Prostate gland (tissue), 2 donors: ENCODE data around the gene C16orf89. TPM values are rescaled to one million over a fixed set of nuclear protein-coding genes. Genes with fewer than 3 reads are reported as not detected.

Source experiments
- DNase-seq: peaks from one replicate; pipeline ENCODE4 v3.0.0-alpha.2; 2019; ENCODE audit warnings: low spot score
- H3K27ac ChIP-seq, 2 donors: fragments of 200-600 bp; sonication (generic); 2 replicates each; pipeline ENCODE4 v1.5.1; 2017 to 2019
- H3K27me3 ChIP-seq: fragments of 200-600 bp; sonication (generic); replicated peaks from 2 replicates; pipeline ENCODE4 v1.5.1; 2019; ENCODE audit not compliant: insufficient read depth
- H3K36me3 ChIP-seq, 2 donors: fragments of 200-600 bp; sonication (generic); 1 replicate in 1 of 2; 2 replicates in 1 of 2; pipeline versions ENCODE4 v1.5.1 to v1.8.1; 2017 to 2019
- H3K4me1 ChIP-seq: fragments of 200-600 bp; sonication (generic); replicated peaks from 2 replicates; pipeline ENCODE4 v1.5.1; 2019
- H3K4me3 ChIP-seq, 2 donors: fragments of 200-600 bp; sonication (generic); 2 replicates each; pipeline ENCODE4 v1.5.1; 2017 to 2019
- H3K9me3 ChIP-seq: fragments of 200-600 bp; sonication (generic); 2 replicates; pipeline ENCODE4 v1.5.1; 2017
- POLR2A ChIP-seq: fragments of 450-650 bp; IDR thresholded peaks from one replicate; pipeline ENCODE4 v1.6.1; 2016; ENCODE audit warnings: antibody characterized with exemption, mild to moderate bottlenecking
- POLR2AphosphoS5 ChIP-seq: sonication (generic); formaldehyde crosslinking; IDR thresholded peaks from one replicate; pipeline ENCODE4 v1.6.1; 2017; ENCODE audit warnings: antibody characterized with exemption
- WGBS: methylation state at CpG from one replicate; pipeline ENCODE4 v1.1.5; 2018; 5-methylcytosine and 5-hydroxymethylcytosine counted together
- intact Hi-C: fragments of 100-400 bp; cut with DNase I; formaldehyde crosslinking; loops from one replicate; pipeline ENCODE4 v1.14.2; 2022
- total RNA-seq, 2 donors: library from RNA; depleted of rRNA; stranded (reverse); fragments of >200 nt; gene quantifications; one replicate each; pipeline ENCODE4 v1.1.0, GENCODE V29; 2016
- TF ChIP-seq, protein P1 (sequence below), 4 experiments: fragments of 200-600 bp in 2 of 4; fragments of 450-650 bp in 2 of 4; sonication (generic) in 2 of 4; IDR thresholded peaks; 1 replicate in 3 of 4; 2 replicates in 1 of 4; pipeline ENCODE4 v1.5.1; 2016 to 2019; ENCODE audit warnings: antibody characterized with exemption in 4 of 4, mild to moderate bottlenecking in 2 of 4, moderate library complexity in 2 of 4

C16orf89 gene
- total RNA-seq, 2 donors from 2014 or later = 6.6 to 29.4 TPM

DNA sequence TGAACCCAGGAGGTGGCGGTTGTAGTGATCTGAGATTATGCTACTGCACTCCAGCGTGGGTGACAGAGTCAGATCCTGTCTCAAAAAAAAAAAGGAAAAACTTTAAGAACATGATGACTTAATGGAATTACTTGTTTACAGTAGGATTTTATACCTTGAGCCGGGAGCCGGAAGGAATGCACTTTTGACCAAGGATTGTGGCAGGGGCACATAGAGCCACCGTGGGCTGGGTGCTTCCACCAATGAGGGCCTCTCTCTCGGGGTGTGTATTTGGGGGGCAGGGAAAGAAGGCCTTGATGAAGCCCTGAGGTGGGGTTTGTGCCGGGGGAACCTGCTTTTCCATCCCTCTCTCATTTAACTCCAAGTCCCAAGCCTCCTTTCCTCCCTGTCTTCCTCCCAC is 25.3 kb downstream of the C16orf89 start:
- Histone ChIP-seq H3K36me3 (no peaks in the 10 kb centered on the region), H3K27ac (no peak overlapping the region), H3K4me3 (no peak overlapping the region), H3K27me3 (no peaks in the 10 kb centered on the region), H3K4me1 (no peaks in the 10 kb centered on the region), H3K9me3 (no peaks in the 10 kb centered on the region)
- intact Hi-C loops = no loop called here
- no peak for DNase-seq
- TF ChIP-seq POLR2AphosphoS5 (no peak), POLR2A (no peak)
- TF ChIP-seq, protein P1, sequence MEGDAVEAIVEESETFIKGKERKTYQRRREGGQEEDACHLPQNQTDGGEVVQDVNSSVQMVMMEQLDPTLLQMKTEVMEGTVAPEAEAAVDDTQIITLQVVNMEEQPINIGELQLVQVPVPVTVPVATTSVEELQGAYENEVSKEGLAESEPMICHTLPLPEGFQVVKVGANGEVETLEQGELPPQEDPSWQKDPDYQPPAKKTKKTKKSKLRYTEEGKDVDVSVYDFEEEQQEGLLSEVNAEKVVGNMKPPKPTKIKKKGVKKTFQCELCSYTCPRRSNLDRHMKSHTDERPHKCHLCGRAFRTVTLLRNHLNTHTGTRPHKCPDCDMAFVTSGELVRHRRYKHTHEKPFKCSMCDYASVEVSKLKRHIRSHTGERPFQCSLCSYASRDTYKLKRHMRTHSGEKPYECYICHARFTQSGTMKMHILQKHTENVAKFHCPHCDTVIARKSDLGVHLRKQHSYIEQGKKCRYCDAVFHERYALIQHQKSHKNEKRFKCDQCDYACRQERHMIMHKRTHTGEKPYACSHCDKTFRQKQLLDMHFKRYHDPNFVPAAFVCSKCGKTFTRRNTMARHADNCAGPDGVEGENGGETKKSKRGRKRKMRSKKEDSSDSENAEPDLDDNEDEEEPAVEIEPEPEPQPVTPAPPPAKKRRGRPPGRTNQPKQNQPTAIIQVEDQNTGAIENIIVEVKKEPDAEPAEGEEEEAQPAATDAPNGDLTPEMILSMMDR (IDR thresholded peaks at IDR 0.05) = no peak
- WGBS = 23% methylated on average over 7 of the region's 7 CpGs

DNA sequence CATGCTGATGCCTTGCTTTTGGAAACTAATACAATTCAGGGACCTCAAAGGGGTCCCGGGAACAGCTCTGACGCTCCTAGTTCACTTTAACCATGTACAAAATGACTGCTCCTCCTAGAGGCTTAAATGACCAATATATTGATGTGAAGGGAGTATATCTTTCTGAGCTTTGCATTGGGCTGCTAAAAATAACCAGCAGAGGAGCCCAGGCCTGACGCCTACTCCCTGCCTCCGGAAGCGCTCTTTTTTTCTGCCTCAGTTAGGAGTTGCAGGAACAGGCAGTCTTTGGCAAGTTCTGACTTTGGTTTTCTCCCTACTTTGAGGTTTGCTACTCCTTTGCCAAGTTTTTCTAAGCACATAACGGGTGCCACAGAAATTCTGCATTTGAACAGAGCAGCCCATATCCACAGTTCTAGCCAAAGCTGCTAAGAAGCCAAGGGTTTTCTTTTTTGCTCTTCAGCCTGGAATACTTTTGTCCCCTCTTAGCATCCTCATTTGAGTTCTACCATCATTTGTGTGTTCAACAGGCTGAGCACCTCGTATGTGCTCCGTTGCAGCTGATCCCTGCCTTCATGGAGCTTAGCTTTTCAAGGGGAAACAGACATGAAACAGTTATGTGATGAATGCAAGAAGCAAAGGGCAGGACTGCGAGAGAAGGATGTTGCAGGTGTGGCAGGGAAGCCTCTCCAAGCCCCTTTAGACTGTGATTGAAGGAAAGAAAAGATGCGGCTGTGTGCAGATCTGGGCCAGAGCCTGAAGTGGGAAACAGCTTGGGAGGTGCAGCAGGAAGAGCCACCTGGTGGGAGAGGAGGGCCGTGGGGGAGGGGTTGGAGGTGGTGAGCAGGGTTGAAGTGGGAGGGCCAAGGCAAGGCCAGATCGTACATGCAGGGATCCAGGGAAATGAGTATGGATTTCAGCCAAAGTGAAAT is 29.3 kb downstream of the C16orf89 start:
- intact Hi-C loops = no loop called here
- H3K4me3 ChIP-seq = no peak overlapping the region
- no peak for DNase-seq
- no peaks in the 10 kb centered on the region for H3K36me3 ChIP-seq
- no peak overlapping the region for H3K27ac ChIP-seq
- WGBS = 50% methylated on average over 12 of the region's 12 CpGs
- H3K9me3 ChIP-seq = no peaks in the 10 kb centered on the region
- H3K27me3 ChIP-seq = no peaks in the 10 kb centered on the region
- H3K4me1 ChIP-seq = peaks cover 4% of the 10 kb centered on the region
- TF ChIP-seq POLR2A (no peak), POLR2AphosphoS5 (no peak)
- TF ChIP-seq, protein P1 (IDR thresholded peaks at IDR 0.05) = no peak

DNA sequence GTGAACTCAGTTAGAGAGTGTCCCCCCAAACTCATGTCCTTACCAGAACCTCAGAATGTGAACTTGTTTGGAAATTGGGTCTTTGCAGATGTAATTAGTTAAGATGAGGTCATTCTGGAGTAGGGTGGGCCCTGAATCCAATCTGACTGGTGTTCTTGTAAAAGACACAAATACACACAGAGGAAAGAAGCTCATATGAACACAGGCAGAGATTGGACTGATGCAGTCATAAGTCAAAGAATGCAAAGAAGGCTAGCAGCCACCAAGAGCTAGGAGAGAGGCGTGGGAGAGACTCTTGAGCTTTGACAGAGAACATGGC is 29.9 kb downstream of the C16orf89 start:
- Histone ChIP-seq H3K4me1 (peaks cover 4% of the 10 kb centered on the region), H3K4me3 (no peak overlapping the region), H3K9me3 (no peaks in the 10 kb centered on the region), H3K27ac (no peak overlapping the region), H3K36me3 (no peaks in the 10 kb centered on the region), H3K27me3 (no peaks in the 10 kb centered on the region)
- WGBS = 88% methylated on average over 1 of the region's 1 CpG
- intact Hi-C loops = no loop called here
- TF ChIP-seq POLR2A (no peak), POLR2AphosphoS5 (no peak)
- TF ChIP-seq, protein P1 (IDR thresholded peaks at IDR 0.05) = no peak
- no peak for DNase-seq

DNA sequence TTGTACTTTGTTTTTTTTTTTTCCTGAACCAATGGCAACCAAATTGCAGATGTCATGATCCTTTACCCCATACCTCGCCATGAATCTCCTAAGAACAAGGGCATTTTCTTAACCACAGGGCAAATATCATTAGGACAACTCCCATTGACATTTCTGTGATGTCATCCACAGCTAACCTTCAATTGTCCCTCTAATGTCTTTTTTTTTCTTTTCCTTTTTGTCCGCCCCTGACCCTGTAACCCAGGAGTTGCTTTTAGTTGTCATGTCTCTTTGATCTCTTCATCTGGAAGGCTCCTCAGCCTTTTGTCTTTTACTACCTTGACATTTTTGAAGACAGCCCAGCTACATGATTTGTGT is 31.6 kb downstream of the C16orf89 start:
- WGBS = 4% methylated on average over 2 of the region's 2 CpGs
- DNase-seq = no peak
- no peaks in the 10 kb centered on the region for H3K27me3 ChIP-seq
- intact Hi-C loops = no loop called here
- no peaks in the 10 kb centered on the region for H3K9me3 ChIP-seq
- no peaks in the 10 kb centered on the region for H3K36me3 ChIP-seq
- peaks cover 4% of the 10 kb centered on the region for H3K4me1 ChIP-seq
- H3K4me3 ChIP-seq = peak overlapping the region; percentile 82 to 86
- H3K27ac ChIP-seq = peak overlapping the region; percentile 72 to 73
- no peak for TF ChIP-seq POLR2A
- TF ChIP-seq, protein P1 (IDR thresholded peaks at IDR 0.05) = no peak
- no peak for TF ChIP-seq POLR2AphosphoS5
